Aorta (tissue), 5 donors: Measurements from ENCODE around the gene NDUFC2. TPM values are rescaled to one million over a fixed set of nuclear protein-coding genes. Genes with fewer than 3 reads are reported as not detected.
"Not testable (repeated sequence)": the region's sequence is repeated elsewhere in the genome, so short reads cannot be mapped to it uniquely, and the experiment has no call there.

Experiments
- ATAC-seq: fragments of 200-7000 bp; cut with Tn5 transposase; one replicate; pipeline ENCODE4 v1.9.1; 2022; ENCODE audit warnings: moderate library complexity; ENCODE audit not compliant: low FRiP score
- DNase-seq, 2 donors: peaks; one replicate each; pipeline ENCODE4 v3.0.0-alpha.2; 2020
- H3K27ac ChIP-seq, 2 donors: one replicate each; pipeline ENCODE4 v1.5.1; 2013; ENCODE audit warnings: low read length in 2 of 2, mild to moderate bottlenecking in 2 of 2, moderate library complexity in 2 of 2, control low read depth in 1 of 2, inconsistent platforms in 1 of 2, low read depth in 1 of 2
- H3K27me3 ChIP-seq, 2 donors: one replicate each; pipeline ENCODE4 v1.6.1; 2013; ENCODE audit warnings: control low read depth in 1 of 2, low read length in 1 of 2, mild to moderate bottlenecking in 1 of 2, moderate library complexity in 1 of 2; ENCODE audit not compliant: insufficient read depth in 2 of 2, control insufficient read depth in 1 of 2
- H3K36me3 ChIP-seq, 2 donors: one replicate each; pipeline ENCODE4 v1.6.1; 2013; ENCODE audit warnings: control low read depth in 1 of 2, low read length in 1 of 2, mild to moderate bottlenecking in 1 of 2; ENCODE audit not compliant: insufficient read depth in 2 of 2, control insufficient read depth in 1 of 2
- H3K4me1 ChIP-seq, 2 donors: one replicate each; pipeline ENCODE4 v1.6.1; 2013; ENCODE audit warnings: low read length in 2 of 2, control low read depth in 1 of 2, mild to moderate bottlenecking in 1 of 2, moderate library complexity in 1 of 2; ENCODE audit not compliant: insufficient read depth in 2 of 2, control insufficient read depth in 1 of 2
- H3K4me3 ChIP-seq, 2 donors: one replicate each; pipeline ENCODE4 v1.5.1; 2013; ENCODE audit warnings: low read length in 2 of 2, control low read depth in 1 of 2, mild to moderate bottlenecking in 1 of 2
- H3K9me3 ChIP-seq: one replicate; pipeline ENCODE4 v1.6.1; 2013; ENCODE audit warnings: mild to moderate bottlenecking, low read length; ENCODE audit not compliant: control insufficient read depth
- WGBS, 2 donors: extraction: QIAGEN DNeasy Blood & Tissue Kit; methylation state at CpG; one replicate each; pipeline ENCODE4 v1.1.7; 2013; 5-methylcytosine and 5-hydroxymethylcytosine counted together
- intact Hi-C, 2 donors: fragments of 100-400 bp; cut with DNase I; formaldehyde crosslinking; loops; one replicate each; pipeline versions ENCODE4 v1.14.2 to v1.15.0; 2022
- polyA plus RNA-seq, 2 donors: library from polyadenylated mRNA; stranded (reverse); fragments of 200-250 nt; gene quantifications; one replicate each; pipeline ENCODE4 v1.2.3, GENCODE V29; 2013
- total RNA-seq, 2 donors: library from RNA; stranded (reverse); fragmentation: NEBNext Ultra II Directional; extraction: Animal tissue kit (Norgen Biotek cat#: 25700); gene quantifications; one replicate each; pipeline ENCODE4 v1.2.1, GENCODE V29; 2021
- donor health status: healthy with polysubstance abuse.
- donor health status: Bipolar disorder and iron deficiency.
- donor health status: DM: no; HTN: no; CAD: no.
- donor health status: DM: no; HTN: no; CAD: no.
- donor health status: DM: yes; HTN: yes; CAD: no.

Gene NDUFC2
- total and polyA plus RNA-seq, 4 donors: 105 to 174 (median 146) TPM

DNA sequence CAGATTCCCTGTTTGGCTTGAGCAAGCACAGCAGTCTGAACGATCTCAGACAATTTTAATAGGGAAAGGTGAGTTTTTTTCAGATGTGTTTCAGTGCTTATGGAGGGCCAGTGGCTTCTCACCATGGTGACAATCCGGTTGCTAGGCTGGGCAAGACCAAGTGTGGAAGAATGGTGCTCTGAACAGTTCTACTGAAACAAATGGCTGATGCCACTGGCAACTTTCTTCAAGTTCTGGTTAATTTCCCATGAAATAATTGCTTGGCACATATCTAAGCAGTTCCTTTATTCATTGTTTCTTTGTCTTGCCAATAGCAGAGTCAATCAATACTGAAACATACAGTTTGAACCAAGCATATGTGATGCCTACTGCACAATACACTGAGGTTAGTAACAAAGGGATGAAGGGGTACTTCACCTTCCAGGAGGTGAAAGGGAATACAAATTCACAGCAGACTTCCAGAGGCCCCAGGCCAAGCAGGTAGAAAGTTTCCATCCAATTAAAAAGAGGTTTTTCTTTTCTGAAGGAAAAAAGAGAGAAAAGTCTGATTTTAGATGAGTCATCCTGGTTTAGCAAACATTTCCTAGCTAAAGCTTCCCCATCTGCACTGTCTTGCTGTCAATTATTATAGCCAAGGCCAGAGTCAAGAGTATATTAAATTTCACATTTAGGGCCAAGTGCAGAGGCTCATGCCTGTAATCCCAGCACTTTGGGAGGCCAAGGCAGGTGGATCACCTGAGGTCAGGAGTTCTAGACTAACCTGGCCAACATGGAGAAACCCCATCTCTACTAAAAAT is 21.2 kb upstream of the NDUFC2 start:
- DNase-seq (no peak), ATAC-seq (no peak)
- Histone ChIP-seq H3K9me3 (no peaks in the 10 kb centered on the region), H3K4me3 (no peak overlapping the region), H3K36me3 (peaks cover 0 to 6% of the 10 kb centered on the region in 2 donors), H3K27me3 (no peaks in the 10 kb centered on the region), H3K27ac (no peak overlapping the region), H3K4me1 (no peaks in the 10 kb centered on the region)
- WGBS, 2 donors: 87 to 88% methylated on average over 2 of the region's 2 CpGs
- intact Hi-C loops: no loop called here

GRCh38 chr11:78100261-78100660 is 20.6 kb upstream of the NDUFC2 start:
- H3K4me3 ChIP-seq: no peak overlapping the region
- intact Hi-C loops: no loop called here
- no peaks in the 10 kb centered on the region for H3K9me3 ChIP-seq
- H3K27ac ChIP-seq: no peak overlapping the region
- no peaks in the 10 kb centered on the region for H3K27me3 ChIP-seq
- no peak for DNase-seq
- H3K36me3 ChIP-seq: peaks cover 0 to 6% of the 10 kb centered on the region in 2 donors
- 74 to 91% methylated on average over 5 of the region's 5 CpGs for WGBS, 2 donors
- no peak for ATAC-seq
- H3K4me1 ChIP-seq: no peaks in the 10 kb centered on the region

GRCh38 chr11:78099666-78100065 is 20.0 kb upstream of the NDUFC2 start:
- peaks cover 0 to 6% of the 10 kb centered on the region in 2 donors for H3K36me3 ChIP-seq
- ATAC-seq (no peak), DNase-seq (no peak)

DNA sequence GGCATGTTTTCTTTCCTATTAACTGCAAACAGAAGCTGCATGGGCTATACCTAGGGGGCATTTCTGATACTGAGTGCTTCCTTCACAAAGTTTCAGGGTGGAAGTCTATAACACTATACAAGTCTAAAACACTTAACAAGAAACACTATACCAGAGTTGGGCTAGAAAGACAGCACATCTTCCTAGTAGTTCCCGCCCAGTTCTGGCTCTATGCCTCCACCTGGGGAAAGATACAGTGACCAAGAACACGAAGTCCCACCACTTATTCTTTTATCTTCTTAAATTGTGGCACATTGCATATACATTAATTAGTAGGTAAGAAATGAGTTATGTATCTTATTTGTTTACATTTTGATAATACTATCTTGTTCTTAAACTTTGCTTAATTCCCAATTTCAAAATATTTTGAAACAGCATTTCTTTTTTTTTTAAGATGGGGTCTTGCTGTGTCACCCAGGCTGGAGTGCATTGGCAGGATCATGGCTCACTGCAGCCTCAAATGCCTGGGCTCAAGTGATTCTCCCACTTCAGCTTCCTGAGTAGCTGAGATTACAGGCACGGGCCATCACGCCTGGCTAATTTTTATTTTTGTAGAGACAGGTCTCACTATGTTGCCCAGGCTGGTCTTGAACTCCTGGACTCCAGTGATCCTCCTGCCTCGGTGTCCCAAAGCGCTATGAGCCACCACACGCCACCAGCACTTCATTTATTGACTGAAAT is 18.2 kb upstream of the NDUFC2 start:
- Histone ChIP-seq H3K27ac (no peak overlapping the region), H3K27me3 (no peaks in the 10 kb centered on the region), H3K36me3 (peaks cover 0 to 6% of the 10 kb centered on the region in 2 donors), H3K4me3 (no peak overlapping the region), H3K9me3 (no peaks in the 10 kb centered on the region), H3K4me1 (no peaks in the 10 kb centered on the region)
- WGBS, 2 donors: 93 to 94% methylated on average over 7 of the region's 7 CpGs
- no peak for DNase-seq
- intact Hi-C loops: no loop called here
- no peak for ATAC-seq

More at GRCh38 chr11:78099666-78100065, 20.0 kb upstream of the NDUFC2 start:
- intact Hi-C loops: no loop called here
- no peak overlapping the region for H3K4me3 ChIP-seq
- no peaks in the 10 kb centered on the region for H3K4me1 ChIP-seq
- no peaks in the 10 kb centered on the region for H3K9me3 ChIP-seq
- no peaks in the 10 kb centered on the region for H3K27me3 ChIP-seq
- no peak overlapping the region for H3K27ac ChIP-seq
- WGBS, 2 donors: 88 to 90% methylated on average over 4 of the region's 4 CpGs

- H3K4me1 ChIP-seq: no peaks in the 10 kb centered on the region
- no peak overlapping the region for H3K27ac ChIP-seq
- ATAC-seq (no peak), DNase-seq (no peak)
- H3K36me3 ChIP-seq: no peaks in the 10 kb centered on the region
- no peaks in the 10 kb centered on the region for H3K9me3 ChIP-seq
- 83 to 85% methylated on average over 2 of the region's 2 CpGs for WGBS, 2 donors
- H3K27me3 ChIP-seq: no peaks in the 10 kb centered on the region
- intact Hi-C loops: no loop called here
- no peak overlapping the region for H3K4me3 ChIP-seq
Measured at GRCh38 chr11:78094250-78094649, 14.6 kb upstream of the NDUFC2 start.

GRCh38 chr11:78086521-78087074 is 6.9 kb upstream of the NDUFC2 start:
- DNase-seq, H3K9me3 ChIP-seq, H3K36me3 ChIP-seq, H3K4me1 ChIP-seq, ATAC-seq, H3K27me3 ChIP-seq, H3K27ac ChIP-seq, intact Hi-C loops, H3K4me3 ChIP-seq: not testable (repeated sequence)
- WGBS, 2 donors: 85 to 86% methylated on average over 6 of the region's 6 CpGs

GRCh38 chr11:78085972-78086371 is 6.3 kb upstream of the NDUFC2 start:
- DNase-seq (no peak), ATAC-seq (no peak)
- no peaks in the 10 kb centered on the region for H3K36me3 ChIP-seq
- H3K4me3 ChIP-seq: no peak overlapping the region
- H3K27me3 ChIP-seq: no peaks in the 10 kb centered on the region
- 48 to 53% methylated on average over 3 of the region's 3 CpGs for whole genome bisulfite sequencing, 2 donors
- intact Hi-C loops: no loop called here
- H3K4me1 ChIP-seq: no peaks in the 10 kb centered on the region
- no peak overlapping the region for H3K27ac ChIP-seq
- no peaks in the 10 kb centered on the region for H3K9me3 ChIP-seq

DNA sequence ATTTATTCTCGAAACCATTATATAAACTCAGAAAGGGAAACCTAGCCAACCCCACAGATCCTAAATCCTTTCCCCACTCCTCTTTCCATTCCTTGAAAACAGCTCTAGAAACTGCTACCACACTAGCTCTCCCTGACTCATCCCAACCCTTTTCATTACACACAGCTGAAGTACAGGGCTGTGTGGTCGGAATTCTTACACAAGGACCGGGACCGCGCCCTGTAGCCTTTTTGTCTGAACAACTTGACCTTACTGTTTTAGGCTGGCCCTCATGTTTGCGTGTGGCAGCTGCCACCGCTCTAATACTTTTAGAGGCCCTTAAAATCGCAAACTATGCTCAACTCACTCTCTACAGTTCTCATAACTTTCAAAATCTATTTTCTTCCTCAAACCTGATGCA is 4.8 kb upstream of the NDUFC2 start:
- WGBS, 2 donors: 92 to 93% methylated on average over 8 of the region's 8 CpGs
- not testable (repeated sequence) for H3K9me3 ChIP-seq

More for the DNA sequence above, 4.8 kb upstream of the NDUFC2 start:
- H3K27me3 ChIP-seq, H3K4me3 ChIP-seq, intact Hi-C loops, ATAC-seq, DNase-seq, H3K36me3 ChIP-seq, H3K4me1 ChIP-seq, H3K27ac ChIP-seq: not testable (repeated sequence)
